ENCODE data around the gene VANGL1. TPM values are rescaled to one million over a fixed set of nuclear protein-coding genes. Genes with fewer than 3 reads are reported as not detected.
A peak's percentile ranks its signal among the peaks of the same experiment; 100 is the strongest.

VANGL1 gene
- total RNA-seq, 1 donor from 2014 or later, result 8.5 TPM

DNA sequence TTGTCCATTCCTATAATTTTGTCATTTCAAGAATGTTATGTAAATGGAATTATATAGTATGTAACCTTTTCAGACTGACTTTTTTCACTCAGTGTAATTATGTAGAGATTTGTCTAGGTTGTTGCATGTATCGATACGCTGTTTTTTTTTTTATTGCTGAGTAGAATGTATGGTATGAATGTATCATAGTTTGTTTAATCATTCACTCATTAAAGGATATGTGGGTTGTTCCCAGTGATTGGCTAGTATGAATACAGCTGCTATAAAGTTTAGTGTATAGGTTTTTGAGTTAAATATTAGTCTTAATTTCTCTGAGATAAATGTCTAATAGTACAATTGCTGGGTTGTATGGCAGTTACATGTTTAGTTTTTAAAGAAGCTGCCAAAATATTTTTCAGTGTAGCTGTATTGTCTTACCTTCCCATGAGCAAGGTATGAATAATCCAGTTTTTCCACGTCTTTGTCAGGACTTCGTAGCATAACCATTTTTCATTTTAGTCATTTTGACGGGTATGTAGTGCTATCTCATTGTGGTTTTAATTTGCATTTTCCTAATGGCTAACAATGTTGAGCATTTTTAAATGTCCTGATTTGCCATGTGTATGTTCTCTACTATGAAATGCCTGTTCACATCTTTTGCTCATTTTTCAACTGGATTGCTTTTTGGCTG, 104.4 kb downstream of the VANGL1 start:
- Histone ChIP-seq H4K20me1 (ENCODE audit: low read depth) (no peaks in the 10 kb centered on the region), H3K9me3 (ENCODE audit: low read depth) (no peaks in the 10 kb centered on the region), H3K79me2 (ENCODE audit: low read depth) (no peaks in the 10 kb centered on the region), H3K4me2 (no peak overlapping the region), H3K4me3 (no peak overlapping the region), H3K36me3 (no peaks in the 10 kb centered on the region), H3K9ac (no peak overlapping the region), H3K27me3 (no peaks in the 10 kb centered on the region), H3K27ac (no peak overlapping the region), H3F3A (ENCODE audit: low read depth) (no peaks in the 10 kb centered on the region), H2AFZ (replicated peaks) (no peak overlapping the region), H3K4me1 (no peaks in the 10 kb centered on the region)
- no peaks in the 10 kb centered on the region for H3K36me3 Mint-ChIP-seq
- TF ChIP-seq EZH2phosphoT487 (IDR thresholded peaks at IDR 0.05) (no peak), EZH2 (IDR thresholded peaks at IDR 0.05) (no peak)
- TF ChIP-seq, protein P1, sequence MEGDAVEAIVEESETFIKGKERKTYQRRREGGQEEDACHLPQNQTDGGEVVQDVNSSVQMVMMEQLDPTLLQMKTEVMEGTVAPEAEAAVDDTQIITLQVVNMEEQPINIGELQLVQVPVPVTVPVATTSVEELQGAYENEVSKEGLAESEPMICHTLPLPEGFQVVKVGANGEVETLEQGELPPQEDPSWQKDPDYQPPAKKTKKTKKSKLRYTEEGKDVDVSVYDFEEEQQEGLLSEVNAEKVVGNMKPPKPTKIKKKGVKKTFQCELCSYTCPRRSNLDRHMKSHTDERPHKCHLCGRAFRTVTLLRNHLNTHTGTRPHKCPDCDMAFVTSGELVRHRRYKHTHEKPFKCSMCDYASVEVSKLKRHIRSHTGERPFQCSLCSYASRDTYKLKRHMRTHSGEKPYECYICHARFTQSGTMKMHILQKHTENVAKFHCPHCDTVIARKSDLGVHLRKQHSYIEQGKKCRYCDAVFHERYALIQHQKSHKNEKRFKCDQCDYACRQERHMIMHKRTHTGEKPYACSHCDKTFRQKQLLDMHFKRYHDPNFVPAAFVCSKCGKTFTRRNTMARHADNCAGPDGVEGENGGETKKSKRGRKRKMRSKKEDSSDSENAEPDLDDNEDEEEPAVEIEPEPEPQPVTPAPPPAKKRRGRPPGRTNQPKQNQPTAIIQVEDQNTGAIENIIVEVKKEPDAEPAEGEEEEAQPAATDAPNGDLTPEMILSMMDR (IDR thresholded peaks at IDR 0.05), result no peak
- no peak for DNase-seq (ENCODE audit: low spot score)
- H3K27ac Mint-ChIP-seq, result no peak overlapping the region
- no peak overlapping the region for H3K4me3 Mint-ChIP-seq
- peaks cover 4% of the 10 kb centered on the region for H3K9me3 Mint-ChIP-seq
- no peaks in the 10 kb centered on the region for H3K27me3 Mint-ChIP-seq (ENCODE audit: insufficient read depth, low read depth)
- peaks cover 5% of the 10 kb centered on the region for H3K4me1 Mint-ChIP-seq

Small RNA genes lying within 50 kb of the gene (small RNA-seq; reads per million reads assigned to genes)
- gene RF00406, result 0.50 reads per million, percentile 55 among the genes with 10 or more reads in this experiment
- not detected for gene RN7SL420P

Other genes starting within 250 kb of the VANGL1 start
- gene CASQ2, start 126.7 kb downstream of the VANGL1 start, total RNA-seq (ENCODE audit: low replicate concordance), result not detected in 2 replicates
- 0.17 and 0.56 TPM in 2 replicates for gene NHLH2, start 199.2 kb downstream of the VANGL1 start, total RNA-seq (ENCODE audit: low replicate concordance)

All from neural progenitor cell (in vitro differentiated cells).